ENCODE results near the gene CTPS2.
"Not testable (repeated sequence)": the region's sequence is repeated elsewhere in the genome, so short reads cannot be mapped to it uniquely, and the experiment has no call there.

The CTPS2 gene

GRCh38 chrX:16603822-16604221 is 108.6 kb downstream of the CTPS2 start:
- DNase-seq (ENCODE audit: low spot score): no peak

- DNase-seq (ENCODE audit: low spot score): not testable (repeated sequence)
These were observed 109.2 kb downstream of the CTPS2 start for GRCh38 chrX:16603235-16603634.

DNA sequence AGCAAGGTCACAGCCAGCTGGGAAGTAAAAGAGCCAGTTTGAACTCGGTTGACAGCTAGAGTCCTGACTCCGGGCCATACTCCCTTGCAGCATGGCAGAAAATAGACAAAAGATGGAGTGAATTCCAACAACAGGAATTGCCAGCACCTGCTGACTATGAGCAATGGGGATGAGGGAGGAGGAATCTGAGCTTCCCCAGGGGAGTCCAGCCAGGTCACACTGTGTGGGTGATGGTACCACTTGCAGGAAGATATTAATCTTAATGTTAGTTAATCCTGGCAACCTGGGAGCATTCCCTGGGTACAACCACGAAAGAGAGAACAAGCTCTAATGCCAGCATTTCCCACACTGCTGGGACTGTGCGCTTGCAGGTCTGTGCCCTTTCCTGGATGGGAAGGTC is 110.6 kb downstream of the CTPS2 start:
- no peak for DNase-seq (ENCODE audit: low spot score)

DNA sequence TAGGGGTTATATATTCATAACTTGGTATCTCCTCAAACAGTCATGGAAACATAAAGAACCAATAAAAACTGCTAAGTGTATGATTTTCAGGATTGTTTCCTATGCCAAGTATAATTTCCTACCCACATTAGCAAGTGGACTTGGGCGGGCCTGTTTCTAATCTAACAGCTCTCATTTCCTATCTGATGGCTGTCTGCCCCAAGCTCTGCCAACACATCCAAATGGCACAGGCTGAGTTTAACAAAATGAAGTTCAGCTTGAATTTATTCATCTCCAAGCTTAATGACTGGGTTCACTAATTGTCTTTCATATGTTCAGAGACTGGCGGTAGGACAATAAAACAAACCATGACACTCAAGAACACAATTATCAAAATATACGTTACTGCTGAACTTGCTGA is 118.0 kb downstream of the CTPS2 start:
- DNase-seq (ENCODE audit: low spot score): no peak

GRCh38 chrX:16593801-16594200 is 118.7 kb downstream of the CTPS2 start:
- DNase-seq (ENCODE audit: low spot score): no peak

- no peak for DNase-seq (ENCODE audit: low spot score)
These were observed 120.2 kb downstream of the CTPS2 start for GRCh38 chrX:16592194-16592770.

- no peak for DNase-seq (ENCODE audit: low spot score)
These were observed 122.6 kb downstream of the CTPS2 start for GRCh38 chrX:16589826-16590225.

DNA sequence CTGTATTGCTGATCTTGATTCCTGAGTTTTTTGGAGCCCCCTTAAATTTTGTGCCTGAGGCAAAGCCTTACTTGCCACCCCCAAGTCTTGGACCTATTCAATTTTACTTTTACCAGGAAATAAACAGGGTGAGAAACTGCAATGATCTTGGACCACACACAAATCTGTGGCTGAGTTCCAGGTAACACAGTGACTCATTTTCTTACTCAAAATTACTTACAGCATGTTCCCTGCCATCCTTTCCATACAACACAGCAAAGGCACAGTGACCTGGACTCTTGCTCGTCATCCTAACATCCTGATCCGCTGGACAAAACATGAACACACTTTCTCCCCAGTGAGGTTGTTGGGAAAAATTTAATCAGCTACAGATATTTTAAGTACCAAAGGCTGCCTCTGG is 123.3 kb downstream of the CTPS2 start:
- no peak for DNase-seq (ENCODE audit: low spot score)

DNA sequence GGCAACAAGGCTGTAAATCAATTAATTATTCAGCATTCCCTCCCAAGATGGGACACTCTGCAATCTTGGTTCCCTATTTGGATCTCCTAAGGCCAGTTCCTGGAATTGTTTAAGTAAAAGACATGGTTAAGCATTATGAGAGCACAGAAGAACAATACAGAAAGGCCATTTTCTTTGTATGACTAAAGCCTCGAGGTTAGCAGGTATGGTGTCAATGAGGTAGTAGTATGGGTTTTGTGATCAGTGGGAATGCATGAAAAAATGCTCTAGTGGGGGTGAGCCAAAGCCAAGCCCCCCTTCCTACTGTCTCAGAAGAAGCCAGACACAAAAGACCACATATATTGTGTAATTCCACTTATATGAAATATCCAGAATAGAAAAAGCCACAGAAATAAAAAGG is 124.2 kb downstream of the CTPS2 start:
- DNase-seq (ENCODE audit: low spot score): no peak

- DNase-seq (ENCODE audit: low spot score): no peak
These were observed 124.6 kb downstream of the CTPS2 start for GRCh38 chrX:16587836-16588235.

DNA sequence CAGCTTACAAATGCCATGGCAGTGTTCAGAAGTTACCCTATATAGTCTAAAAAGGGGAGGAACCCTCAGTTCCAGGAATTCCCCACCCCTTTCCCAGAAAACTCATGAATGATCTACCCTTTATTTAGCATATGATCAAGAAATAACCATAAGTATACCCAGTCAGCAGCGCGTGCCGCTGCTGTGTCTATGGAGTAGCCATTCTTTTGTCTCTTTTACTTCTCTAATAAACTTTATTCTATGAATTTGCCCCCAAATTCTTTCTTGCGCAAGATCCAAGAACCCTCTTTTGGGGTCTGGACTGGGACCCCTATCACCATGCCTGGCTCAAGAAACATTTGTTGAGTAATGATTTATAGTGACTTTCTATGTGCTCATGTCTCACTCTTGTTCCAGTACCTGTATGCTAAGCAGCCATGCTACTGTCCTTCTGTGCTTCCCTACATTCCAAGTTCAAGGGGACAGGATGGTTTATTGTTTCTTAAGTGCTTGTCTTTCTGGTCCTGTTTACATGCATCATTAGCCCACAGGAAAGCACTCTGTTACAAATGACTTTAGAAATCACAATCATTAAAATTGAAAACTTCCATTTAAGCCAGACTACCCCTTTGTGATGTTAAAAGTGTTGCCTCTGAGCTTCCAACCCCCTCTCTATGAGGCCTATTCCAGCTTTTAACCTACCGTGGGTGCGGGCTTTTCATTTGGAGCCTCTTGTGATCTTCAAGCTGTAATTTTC is 125.9 kb downstream of the CTPS2 start:
- no peak for DNase-seq (ENCODE audit: low spot score)

GRCh38 chrX:16585486-16586376 is 126.7 kb downstream of the CTPS2 start:
- no peak for DNase-seq (ENCODE audit: low spot score)

- not testable (repeated sequence) for DNase-seq (ENCODE audit: low spot score)
These were observed 132.3 kb downstream of the CTPS2 start for GRCh38 chrX:16580004-16580797.

DNA sequence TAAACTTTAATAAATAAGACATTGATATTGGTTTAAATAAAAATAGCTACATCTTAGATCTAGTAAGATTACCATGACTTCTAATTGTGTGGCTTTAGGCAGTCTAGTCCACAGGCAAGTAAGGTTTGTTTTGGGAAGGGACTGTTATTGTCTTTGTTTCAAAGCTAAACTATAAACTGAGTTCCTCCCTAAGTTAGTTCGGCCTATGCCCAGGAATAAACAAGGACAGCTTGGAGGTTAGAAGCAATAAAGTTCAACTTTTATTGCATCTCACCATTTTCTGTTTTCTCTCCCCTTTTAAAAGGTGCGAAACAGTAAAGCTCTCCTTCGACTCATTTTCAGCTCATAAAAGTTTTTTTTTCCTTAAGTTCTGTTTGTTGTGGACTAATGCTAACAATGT is 133.0 kb downstream of the CTPS2 start:
- DNase-seq (ENCODE audit: low spot score): no peak

- DNase-seq (ENCODE audit: low spot score): no peak
These were observed 134.3 kb downstream of the CTPS2 start for GRCh38 chrX:16578218-16578617.

- DNase-seq (ENCODE audit: low spot score): no peak
These were observed 134.9 kb downstream of the CTPS2 start for GRCh38 chrX:16577483-16578029.

DNA sequence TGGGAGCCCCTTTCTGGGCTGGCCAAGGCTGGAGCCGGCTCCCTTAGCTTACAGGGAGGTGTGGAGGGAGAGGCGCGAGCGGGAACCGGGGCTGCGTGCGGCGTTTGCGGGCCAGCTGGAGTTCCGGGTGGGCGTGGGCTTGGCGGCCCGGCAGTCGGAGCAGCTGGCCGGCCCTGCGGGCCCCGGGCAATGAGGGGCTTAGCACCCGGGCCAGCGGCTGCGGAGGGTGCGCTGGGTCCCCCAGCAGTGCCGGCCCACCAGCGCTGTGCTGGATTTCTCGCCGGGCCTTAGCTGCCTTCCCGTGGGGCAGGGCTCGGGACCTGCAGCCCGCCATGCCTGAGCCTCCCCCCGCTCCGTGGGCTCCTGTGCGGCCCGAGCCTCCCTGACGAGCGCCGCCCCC is 137.1 kb downstream of the CTPS2 start:
- DNase-seq (ENCODE audit: low spot score): not testable (repeated sequence)

GRCh38 chrX:16573781-16574180 is 138.7 kb downstream of the CTPS2 start:
- DNase-seq (ENCODE audit: low spot score): no peak

GRCh38 chrX:16567681-16568080 is 144.8 kb downstream of the CTPS2 start:
- no peak for DNase-seq (ENCODE audit: low spot score)

GRCh38 chrX:16566571-16566970 is 145.9 kb downstream of the CTPS2 start:
- no peak for DNase-seq (ENCODE audit: low spot score)

DNA sequence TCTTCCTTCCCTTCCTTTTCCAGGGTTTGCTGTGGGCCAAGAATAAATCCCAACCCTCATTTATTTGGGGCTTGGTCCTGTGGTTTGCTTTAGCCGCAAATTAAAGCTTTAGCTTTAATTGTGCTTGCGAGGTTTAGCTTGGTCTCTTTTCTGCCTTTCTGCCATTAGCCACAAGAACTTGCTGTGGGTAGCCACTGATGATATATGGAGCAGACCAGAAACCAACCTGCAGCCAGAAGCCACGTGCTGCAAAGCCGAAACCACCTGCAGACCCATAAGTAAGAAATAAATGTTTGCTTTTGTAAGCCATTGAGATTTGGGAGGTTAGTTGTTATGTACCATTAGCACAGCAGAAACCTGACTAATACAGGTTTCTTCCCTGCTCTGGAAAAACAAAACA is 152.3 kb downstream of the CTPS2 start:
- no peak for DNase-seq (ENCODE audit: low spot score)

DNA sequence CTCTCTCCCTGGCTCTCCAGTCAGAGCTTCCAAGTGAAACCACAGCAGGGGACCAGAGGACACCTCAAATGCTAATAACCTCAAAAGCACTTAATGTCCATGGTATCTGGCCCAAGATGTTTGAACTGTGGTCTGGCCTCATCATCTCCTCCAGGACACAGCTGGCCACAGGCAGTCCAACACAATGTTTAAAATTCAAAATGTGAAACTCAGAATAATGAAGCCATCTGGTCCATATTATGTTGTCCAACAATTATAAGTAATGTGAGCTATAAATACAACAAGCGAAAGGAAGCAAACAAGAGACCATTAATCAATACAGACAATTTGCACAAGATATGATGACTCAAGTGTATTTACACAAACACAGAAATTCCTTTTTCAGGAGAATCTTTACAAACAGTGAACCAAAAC is 153.3 kb downstream of the CTPS2 start:
- no peak for DNase-seq (ENCODE audit: low spot score)

Data from HuH-7.5 (cell line).